IPS DF 19.7 (cell line): ENCODE data around the gene PRSS38.
A peak's percentile ranks its signal among the peaks of the same experiment; 100 is the strongest.

Source experiments
- DNase-seq: peaks from one replicate; pipeline ENCODE4 v3.0.0-alpha.2; 2013; ENCODE audit warnings: low read depth, low spot score

PRSS38 gene

GRCh38 chr1:227793079-227793947 lies 22.2 kb upstream of the PRSS38 start:
- no peak for DNase-seq

- peak; percentile 54 for DNase-seq
Observed at GRCh38 chr1:227793948-227794816, 21.3 kb upstream of the PRSS38 start.

GRCh38 chr1:227794817-227795192 lies 20.7 kb upstream of the PRSS38 start:
- no peak for DNase-seq

GRCh38 chr1:227795732-227796131 lies 19.7 kb upstream of the PRSS38 start:
- DNase-seq = no peak

- no peak for DNase-seq
Observed at GRCh38 chr1:227796359-227796915, 19.0 kb upstream of the PRSS38 start.

GRCh38 chr1:227797144-227797543 lies 18.3 kb upstream of the PRSS38 start:
- DNase-seq = no peak

GRCh38 chr1:227797625-227798024 lies 17.9 kb upstream of the PRSS38 start:
- DNase-seq = no peak

GRCh38 chr1:227798078-227798802 lies 17.2 kb upstream of the PRSS38 start:
- DNase-seq = no peak

- no peak for DNase-seq
Observed at GRCh38 chr1:227799756-227800155, 15.7 kb upstream of the PRSS38 start.

GRCh38 chr1:227803933-227804332 lies 11.5 kb upstream of the PRSS38 start:
- no peak for DNase-seq

- no peak for DNase-seq
Observed at GRCh38 chr1:227805606-227806197, 9.8 kb upstream of the PRSS38 start.

GRCh38 chr1:227808566-227808965 lies 6.9 kb upstream of the PRSS38 start:
- no peak for DNase-seq

- no peak for DNase-seq
Observed at GRCh38 chr1:227809026-227809425, 6.4 kb upstream of the PRSS38 start.

- DNase-seq = no peak
Observed at GRCh38 chr1:227813962-227814361, 1.5 kb upstream of the PRSS38 start.

- no peak for DNase-seq
Observed at GRCh38 chr1:227816750-227817446, 1.4 kb downstream of the PRSS38 start.

- no peak for DNase-seq
Observed at GRCh38 chr1:227823537-227823936, 8.1 kb downstream of the PRSS38 start.

- no peak for DNase-seq
Observed at GRCh38 chr1:227824204-227824603, 8.7 kb downstream of the PRSS38 start.

- DNase-seq = no peak
Observed at GRCh38 chr1:227828786-227829185, 13.3 kb downstream of the PRSS38 start.

- DNase-seq = no peak
Observed at GRCh38 chr1:227838181-227838580, 22.7 kb downstream of the PRSS38 start.

GRCh38 chr1:227841096-227841495 lies 25.6 kb downstream of the PRSS38 start:
- no peak for DNase-seq
